GM19193 (cell line): ENCODE results near the gene CREB3L1.

Source experiments
- POLR2A ChIP-seq: IDR thresholded peaks from 4 replicates; pipeline ENCODE4 v1.6.1; 2011; ENCODE audit not compliant: insufficient read depth, insufficient read length; ENCODE audit errors: extremely low read depth

Gene CREB3L1

DNA sequence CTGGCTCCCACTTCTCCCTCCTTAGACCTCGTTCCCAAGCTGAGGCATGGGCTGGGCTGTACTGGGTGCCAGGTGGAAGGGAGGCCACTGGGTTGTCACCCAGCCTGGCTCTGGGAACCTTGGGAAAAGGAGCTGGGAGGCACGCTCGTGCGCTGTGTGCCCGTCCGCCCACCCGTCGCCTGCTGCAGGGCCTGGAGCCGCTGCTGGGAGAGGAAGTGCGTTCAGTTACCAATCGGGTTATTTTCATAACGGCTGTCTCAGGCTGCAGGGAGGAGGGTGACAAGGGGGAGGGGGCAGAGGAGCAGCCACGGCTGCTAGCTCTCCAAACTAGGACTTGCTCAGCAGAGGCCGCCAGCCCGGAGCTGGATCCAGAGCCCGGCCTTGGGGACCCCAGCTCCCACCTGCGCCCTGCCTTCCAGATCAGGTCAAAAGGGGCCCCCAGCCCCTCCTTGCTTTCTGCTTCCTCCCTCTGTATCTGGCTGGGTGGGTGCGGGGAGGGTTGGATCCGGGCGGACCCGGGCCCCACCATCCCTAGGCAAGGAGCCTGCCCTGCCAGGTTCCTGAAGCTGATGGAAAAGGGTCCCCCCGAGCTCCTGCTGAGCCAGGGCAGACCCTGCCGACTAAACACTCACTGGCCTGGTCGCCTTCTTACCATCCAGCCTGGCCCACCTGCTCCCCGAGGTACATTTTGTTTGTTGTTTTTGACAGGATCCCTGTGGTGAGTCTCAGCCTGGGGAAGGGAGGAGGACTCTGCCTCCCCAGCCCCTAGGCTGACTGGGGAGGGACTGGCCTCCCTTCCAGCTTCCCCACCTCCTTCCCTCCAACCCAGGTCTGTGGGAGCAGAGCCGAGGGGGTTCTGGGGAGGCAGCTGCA, 84.1 kb downstream of the CREB3L1 start:
- peak; percentile 67 for TF ChIP-seq POLR2A

DNA sequence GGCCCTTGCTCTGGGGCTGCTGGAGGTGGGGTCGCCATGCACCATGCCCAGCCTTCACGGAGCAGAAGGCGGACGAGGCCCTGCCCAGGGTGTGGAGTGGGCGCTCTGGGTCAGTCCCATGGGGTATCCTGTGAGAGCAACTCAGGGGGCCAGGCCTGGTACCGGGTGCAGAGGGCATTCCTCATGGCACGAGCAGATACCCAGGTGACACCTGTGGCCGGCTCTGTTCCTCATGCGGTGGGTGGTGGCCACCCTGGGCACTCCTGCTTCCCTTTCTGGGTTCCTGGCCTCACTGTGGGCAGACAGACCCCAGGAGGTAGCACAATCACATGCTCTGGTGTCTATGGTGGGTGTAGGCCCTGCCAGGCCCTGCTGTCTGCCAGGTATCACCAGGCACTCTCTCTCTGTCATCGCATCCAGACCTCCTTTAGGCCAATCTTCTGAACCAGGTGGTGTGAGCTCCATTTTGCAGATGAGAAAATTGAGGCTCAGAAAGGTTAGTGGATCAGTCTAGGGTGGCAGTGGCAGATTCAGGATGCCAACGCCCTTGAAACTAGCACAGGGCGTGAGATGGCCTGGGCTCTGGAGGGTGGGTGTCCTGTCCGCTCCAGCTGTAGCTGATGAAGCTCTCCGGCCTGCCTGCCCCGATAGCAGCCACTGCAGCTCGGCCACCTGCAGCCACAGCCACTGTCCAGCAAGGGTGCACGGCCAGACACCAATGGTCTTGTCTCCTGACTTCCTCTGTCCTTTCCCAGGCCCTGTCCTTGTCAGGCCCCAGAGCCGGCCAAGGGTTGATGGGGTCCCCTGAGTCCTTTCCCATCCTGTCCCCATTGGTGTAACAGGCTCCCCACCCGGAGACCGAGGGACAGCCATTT, 84.9 kb downstream of the CREB3L1 start:
- TF ChIP-seq POLR2A, result no peak

DNA sequence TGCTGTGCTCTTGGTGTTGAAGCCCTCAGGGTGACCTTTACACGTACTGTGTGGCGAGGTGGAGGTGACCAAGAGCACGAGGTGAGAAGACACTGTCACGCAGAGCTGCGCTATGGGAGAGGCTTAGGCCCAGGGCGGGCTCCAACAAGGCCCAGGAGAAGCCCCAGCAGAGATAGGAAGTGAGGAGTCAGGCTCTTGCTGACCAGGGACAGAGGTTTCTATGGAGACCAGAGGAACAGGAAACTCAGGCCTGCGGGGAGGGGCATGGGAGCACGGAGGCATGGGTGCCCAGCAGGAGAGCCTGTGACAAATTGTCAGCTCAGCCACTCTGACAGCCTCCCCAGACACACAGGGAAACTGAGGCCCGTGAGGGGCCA, 85.6 kb downstream of the CREB3L1 start:
- TF ChIP-seq POLR2A, result no peak

- TF ChIP-seq POLR2A, result no peak
Observed at GRCh38 chr11:46363455-46364005, 86.1 kb downstream of the CREB3L1 start.

GRCh38 chr11:46364056-46364455, 86.6 kb downstream of the CREB3L1 start:
- no peak for TF ChIP-seq POLR2A

- no peak for TF ChIP-seq POLR2A
Observed at GRCh38 chr11:46364791-46365190, 87.3 kb downstream of the CREB3L1 start.

GRCh38 chr11:46366260-46366659, 88.8 kb downstream of the CREB3L1 start:
- no peak for TF ChIP-seq POLR2A

GRCh38 chr11:46366661-46367161, 89.2 kb downstream of the CREB3L1 start:
- no peak for TF ChIP-seq POLR2A

DNA sequence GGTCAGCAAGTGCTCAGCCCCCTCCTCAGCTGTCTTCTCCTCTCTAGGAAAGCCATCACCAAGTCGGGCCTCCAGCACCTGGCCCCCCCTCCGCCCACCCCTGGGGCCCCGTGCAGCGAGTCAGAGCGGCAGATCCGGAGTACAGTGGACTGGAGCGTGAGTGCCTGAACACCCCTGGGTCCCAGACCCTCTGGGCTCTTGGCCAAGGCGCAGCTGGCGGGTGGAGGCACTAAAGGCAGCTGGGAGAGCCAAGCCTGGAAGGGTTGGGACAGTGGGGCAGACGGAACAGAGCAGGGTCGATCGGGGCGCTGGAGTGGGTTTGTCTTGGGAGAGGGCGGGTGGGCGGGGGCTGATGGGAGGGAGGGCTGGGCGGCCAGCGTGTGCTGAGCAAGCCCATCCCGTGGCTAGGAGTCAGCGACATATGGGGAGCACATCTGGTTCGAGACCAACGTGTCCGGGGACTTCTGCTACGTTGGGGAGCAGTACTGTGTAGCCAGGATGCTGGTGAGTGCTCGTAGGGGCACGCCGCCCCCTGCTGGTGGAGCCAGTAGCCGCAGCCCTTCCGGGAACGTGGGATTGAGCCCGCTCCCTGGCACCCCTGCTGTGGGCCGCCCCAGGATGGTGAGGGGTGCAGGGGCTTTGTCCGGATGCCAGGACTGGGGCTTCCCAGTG, 89.9 kb downstream of the CREB3L1 start:
- no peak for TF ChIP-seq POLR2A

- TF ChIP-seq POLR2A, result no peak
Observed at GRCh38 chr11:46367916-46368267, 90.4 kb downstream of the CREB3L1 start.

GRCh38 chr11:46369458-46370152, 92.1 kb downstream of the CREB3L1 start:
- TF ChIP-seq POLR2A, result peak; percentile 13

DNA sequence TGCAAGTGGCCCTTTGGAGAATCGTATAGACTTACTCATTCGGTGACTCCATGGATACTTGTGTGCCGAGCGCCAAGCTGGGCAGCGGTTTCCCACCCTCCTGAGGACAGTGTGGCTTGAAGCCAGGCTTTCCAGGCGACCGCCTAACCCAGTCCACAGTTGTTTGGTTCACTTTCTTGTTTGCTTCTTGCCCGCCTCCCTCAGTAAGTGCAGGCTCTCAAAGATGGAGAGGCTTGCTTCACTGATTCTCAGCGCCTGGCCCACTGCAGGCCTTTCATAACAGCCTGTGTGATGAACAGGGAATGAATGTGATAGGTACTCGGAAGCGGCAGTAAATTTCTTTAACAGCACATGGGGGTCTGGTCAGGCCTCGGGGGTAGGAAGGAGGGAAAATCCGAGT, 92.8 kb downstream of the CREB3L1 start:
- TF ChIP-seq POLR2A, result no peak
